Subcutaneous abdominal adipose tissue (tissue), 5 donors: ENCODE data around the gene MPIG6B.

Experiments used
- H3K27ac ChIP-seq: one replicate; pipeline ENCODE4 v1.7.0; 2013; ENCODE audit warnings: low read depth, mild to moderate bottlenecking, inconsistent platforms, low read length, moderate library complexity
- H3K27me3 ChIP-seq, 5 donors: one replicate each; pipeline ENCODE4 v1.7.0; 2013; ENCODE audit warnings: low read length in 5 of 5, inconsistent platforms in 1 of 5; ENCODE audit not compliant: control insufficient read depth in 5 of 5, insufficient read depth in 4 of 5
- H3K36me3 ChIP-seq, 5 donors: one replicate each; pipeline ENCODE4 v1.7.0; 2013; ENCODE audit warnings: low read length in 5 of 5; ENCODE audit not compliant: control insufficient read depth in 5 of 5, insufficient read depth in 5 of 5
- H3K4me1 ChIP-seq, 5 donors: one replicate each; pipeline ENCODE4 v1.7.0; 2013; ENCODE audit warnings: low read length in 5 of 5, mild to moderate bottlenecking in 3 of 5, moderate library complexity in 1 of 5; ENCODE audit not compliant: control insufficient read depth in 5 of 5, insufficient read depth in 5 of 5
- H3K4me3 ChIP-seq, 5 donors: one replicate each; pipeline ENCODE4 v1.7.0; 2013; ENCODE audit warnings: low read length in 5 of 5, low read depth in 1 of 5
- H3K9ac ChIP-seq, 5 donors: one replicate each; pipeline ENCODE4 v1.7.0; 2013; ENCODE audit warnings: low read length in 5 of 5, mild to moderate bottlenecking in 4 of 5, moderate library complexity in 3 of 5
- H3K9me3 ChIP-seq, 5 donors: one replicate each; pipeline ENCODE4 v1.7.0; 2013; ENCODE audit warnings: low read length in 5 of 5; ENCODE audit not compliant: control insufficient read depth in 5 of 5
- donor health status: healthy.
- donor health status: healthy.
- donor health status: healthy.
- donor health status: healthy.
- donor health status: healthy.

Gene MPIG6B

DNA sequence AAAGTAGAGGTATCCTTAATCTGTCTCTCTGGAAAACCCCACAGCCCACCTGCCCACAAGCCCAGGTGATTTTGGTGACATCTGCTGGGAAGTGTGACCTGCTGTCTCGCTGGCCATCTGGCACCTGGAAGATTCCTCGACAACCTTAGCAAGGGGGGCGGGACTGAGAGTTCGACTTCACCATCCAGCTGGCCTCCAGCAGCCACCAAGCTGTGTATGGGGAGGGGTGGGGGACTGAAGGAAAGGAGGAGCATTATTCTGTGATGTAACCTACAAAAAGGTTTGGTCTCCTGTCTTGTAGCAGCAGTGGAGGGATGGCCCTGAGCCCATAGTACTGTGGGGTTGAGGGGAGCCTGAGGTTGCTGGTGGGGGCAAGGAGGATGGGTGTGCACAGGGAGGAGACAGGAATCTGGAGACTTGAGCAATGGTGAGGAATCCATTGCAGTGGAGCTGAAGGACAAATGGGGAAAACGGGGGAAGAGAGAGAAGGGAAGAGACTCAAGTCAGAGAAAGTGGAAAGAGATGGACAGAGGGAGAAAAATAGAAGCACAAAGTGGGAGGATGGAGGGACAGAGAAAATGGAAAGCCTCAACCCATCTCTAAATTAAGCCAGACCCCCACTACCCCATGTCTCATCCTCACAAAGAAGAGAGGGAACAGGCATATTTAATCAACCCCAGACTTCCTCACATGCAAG lies 12.5 kb upstream of the MPIG6B start:
- H3K27ac ChIP-seq: no peak overlapping the region
- no peaks in the 10 kb centered on the region for H3K9me3 ChIP-seq

DNA sequence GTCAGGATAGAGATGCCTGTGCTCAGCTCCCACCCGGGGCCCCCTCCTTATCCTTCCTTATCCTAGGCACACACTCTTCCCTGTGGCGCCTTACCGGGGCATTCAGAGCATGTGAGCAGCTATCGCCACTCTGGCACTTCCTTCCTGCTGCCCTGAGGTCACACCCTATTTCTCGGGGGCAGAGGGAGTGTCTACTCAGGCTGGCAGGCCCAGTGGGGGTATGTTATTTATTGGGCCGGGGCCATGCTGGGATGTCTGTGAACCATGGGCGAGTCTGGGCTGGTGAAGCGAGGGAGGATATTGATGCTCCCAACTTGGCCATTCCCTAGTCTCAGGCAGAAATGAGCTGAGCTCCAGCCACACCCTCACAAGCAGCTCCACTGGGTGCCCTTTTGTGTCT lies 11.9 kb upstream of the MPIG6B start:
- Histone ChIP-seq H3K36me3 (no peaks in the 10 kb centered on the region), H3K9me3 (no peaks in the 10 kb centered on the region), H3K27me3 (peaks cover 0 to 8% (median 4%) of the 10 kb centered on the region in 5 donors), H3K27ac (no peak overlapping the region), H3K4me1 (peaks cover 0 to 9% (median 6%) of the 10 kb centered on the region in 5 donors), H3K4me3 (no peak overlapping the region), H3K9ac (no peak overlapping the region)

More for the DNA sequence above, 12.5 kb upstream of the MPIG6B start:
- peaks cover 0 to 9% (median 6%) of the 10 kb centered on the region in 5 donors for H3K4me1 ChIP-seq
- H3K36me3 ChIP-seq: no peaks in the 10 kb centered on the region
- H3K27me3 ChIP-seq: peaks cover 0 to 8% (median 4%) of the 10 kb centered on the region in 5 donors
- no peak overlapping the region for H3K9ac ChIP-seq
- H3K4me3 ChIP-seq: no peak overlapping the region

DNA sequence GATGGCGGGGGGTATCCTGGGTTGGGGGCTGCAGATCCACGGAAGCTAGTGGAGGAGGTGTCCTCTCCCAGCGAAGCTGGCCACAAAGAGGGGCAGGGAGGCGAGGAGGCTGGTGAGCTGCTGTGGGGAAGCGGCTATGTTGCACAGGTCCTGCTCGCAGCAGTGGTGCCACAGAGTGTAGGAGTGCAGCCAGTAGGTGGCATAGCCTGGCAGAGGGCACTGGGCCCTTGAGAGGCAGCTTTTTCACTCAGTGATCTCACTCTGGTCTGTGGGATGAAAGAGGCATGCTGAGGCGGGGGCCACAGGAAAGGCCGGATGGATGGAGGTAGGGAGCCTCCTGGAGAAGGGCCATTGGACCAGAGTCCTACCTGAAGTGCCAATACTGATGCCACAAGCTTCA lies 10.9 kb upstream of the MPIG6B start:
- Histone ChIP-seq H3K4me1 (peaks cover 0 to 9% (median 6%) of the 10 kb centered on the region in 5 donors), H3K36me3 (no peaks in the 10 kb centered on the region), H3K9me3 (no peaks in the 10 kb centered on the region)

DNA sequence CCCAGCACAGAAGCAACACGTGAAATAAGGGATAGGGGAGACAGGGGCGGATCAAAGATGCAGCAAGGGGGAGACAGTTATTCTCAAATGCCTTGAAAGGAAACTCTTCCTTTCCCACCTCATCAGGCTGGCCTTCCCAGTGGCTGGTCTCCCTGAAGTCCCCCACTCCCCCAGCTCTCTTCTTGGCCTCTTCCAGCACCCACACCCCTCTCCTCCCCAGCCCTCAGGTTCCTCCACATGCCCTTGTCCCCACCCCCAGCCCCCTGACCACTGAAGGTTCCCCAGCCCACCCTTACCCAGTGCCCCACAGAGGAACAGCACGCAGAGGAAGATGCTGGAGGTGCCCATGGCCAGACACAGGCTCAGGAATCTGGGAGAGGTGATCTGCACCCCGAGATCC lies 9.7 kb upstream of the MPIG6B start:
- H3K36me3 ChIP-seq: no peaks in the 10 kb centered on the region
- no peak overlapping the region for H3K9ac ChIP-seq
- H3K4me3 ChIP-seq: no peak overlapping the region
- H3K27me3 ChIP-seq: peaks cover 0 to 8% (median 4%) of the 10 kb centered on the region in 5 donors
- peaks cover 0 to 9% (median 6%) of the 10 kb centered on the region in 5 donors for H3K4me1 ChIP-seq
- H3K9me3 ChIP-seq: no peaks in the 10 kb centered on the region
- no peak overlapping the region for H3K27ac ChIP-seq

More for the DNA sequence above, 10.9 kb upstream of the MPIG6B start:
- Histone ChIP-seq H3K27ac (no peak overlapping the region), H3K9ac (no peak overlapping the region), H3K27me3 (peaks cover 0 to 8% (median 4%) of the 10 kb centered on the region in 5 donors), H3K4me3 (no peak overlapping the region)

DNA sequence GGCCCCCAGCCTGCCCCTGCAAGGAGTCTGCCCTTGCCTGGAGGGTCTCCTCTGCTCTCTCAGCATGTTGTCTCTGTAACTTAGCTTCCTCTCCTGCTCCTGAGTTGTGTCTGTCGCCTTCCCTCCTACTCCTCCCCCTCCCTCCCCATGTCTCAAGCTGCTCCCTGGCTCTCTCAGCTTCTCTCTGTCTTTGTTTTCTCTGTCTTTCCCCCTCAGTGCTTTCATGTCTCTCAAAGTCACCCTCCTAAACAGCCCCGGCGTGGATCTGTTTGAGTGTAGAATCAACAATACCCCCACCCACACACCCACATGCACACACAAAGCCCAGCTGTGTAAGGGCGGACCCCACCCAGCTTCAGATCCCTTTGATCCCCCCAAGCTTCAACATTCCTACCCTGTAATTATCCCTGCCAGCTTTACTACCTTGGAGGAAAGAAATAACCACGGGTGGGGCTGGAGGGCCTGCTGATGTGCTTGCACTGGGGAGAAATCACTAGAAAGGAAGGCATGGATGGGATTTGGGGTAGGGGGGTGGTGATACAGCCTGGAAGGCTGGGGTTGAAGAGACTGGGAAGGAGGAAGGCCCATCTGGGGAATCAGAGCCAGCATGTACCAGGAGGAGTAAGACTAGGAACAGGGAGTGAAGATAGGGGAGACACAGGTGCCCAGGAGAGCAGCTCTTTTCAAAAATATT lies 9.0 kb upstream of the MPIG6B start:
- no peak overlapping the region for H3K9ac ChIP-seq
- H3K9me3 ChIP-seq: no peaks in the 10 kb centered on the region
- H3K4me1 ChIP-seq: peaks cover 0 to 9% (median 6%) of the 10 kb centered on the region in 5 donors
- H3K27me3 ChIP-seq: peaks cover 0 to 8% (median 4%) of the 10 kb centered on the region in 5 donors
- H3K4me3 ChIP-seq: no peak overlapping the region
- H3K36me3 ChIP-seq: no peaks in the 10 kb centered on the region
- H3K27ac ChIP-seq: no peak overlapping the region

DNA sequence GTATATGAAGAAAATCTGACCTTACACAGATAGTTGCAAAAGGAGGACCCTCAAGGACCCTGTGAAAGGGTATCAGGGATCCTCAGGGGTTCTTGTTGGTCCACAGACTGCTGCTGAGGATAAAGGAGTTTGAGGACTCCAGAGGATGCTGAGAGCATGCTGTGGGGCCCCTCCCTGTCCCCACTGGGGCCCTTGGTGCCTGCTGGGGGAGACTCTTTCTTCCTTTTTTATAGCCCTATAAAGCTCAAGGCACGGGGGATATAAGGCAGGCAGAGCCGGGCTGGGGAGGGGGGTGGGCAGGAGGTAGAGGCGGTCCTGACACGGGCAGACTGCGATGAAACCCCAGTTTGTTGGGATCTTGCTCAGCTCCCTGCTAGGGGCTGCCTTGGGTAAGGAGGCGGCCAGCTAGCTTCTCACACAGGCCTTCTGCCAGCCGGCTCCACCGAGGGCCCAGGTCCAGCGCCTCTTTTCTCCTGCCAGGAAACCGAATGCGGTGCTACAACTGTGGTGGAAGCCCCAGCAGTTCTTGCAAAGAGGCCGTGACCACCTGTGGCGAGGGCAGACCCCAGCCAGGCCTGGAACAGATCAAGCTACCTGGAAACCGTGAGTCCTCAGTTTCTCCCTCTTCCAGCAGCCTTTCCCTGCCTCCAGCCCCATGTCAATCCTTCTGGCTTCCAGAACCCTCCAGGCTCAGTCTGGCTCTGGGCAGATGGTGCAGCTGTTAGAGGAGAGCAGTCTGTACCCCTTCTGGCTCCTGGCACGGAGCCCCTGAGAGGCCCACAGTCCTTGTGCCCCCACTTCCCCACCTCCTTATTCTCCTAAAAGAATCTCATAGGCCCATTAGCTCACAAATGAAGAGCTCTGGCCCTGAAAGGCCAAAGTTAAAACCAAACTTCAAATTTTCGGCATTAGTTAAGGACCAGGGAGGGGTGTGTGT lies 7.9 kb upstream of the MPIG6B start, which contains the start of gene LY6G6D:
LY6G6D (plus strand) TSS at position 327 of the 937 bp plus-strand sequence; CDS start at position 335, 8 bp downstream.
- Histone ChIP-seq H3K27me3 (peaks cover 0 to 5% (median 0%) of the 10 kb centered on the region in 5 donors), H3K9me3 (no peaks in the 10 kb centered on the region), H3K4me3 (no peak within 1 kb of the TSS), H3K9ac (no peak within 1 kb of the TSS), H3K4me1 (peaks cover 0 to 9% (median 6%) of the 10 kb centered on the region in 5 donors), H3K36me3 (no peaks in the 10 kb centered on the region), H3K27ac (no peak within 1 kb of the TSS)

DNA sequence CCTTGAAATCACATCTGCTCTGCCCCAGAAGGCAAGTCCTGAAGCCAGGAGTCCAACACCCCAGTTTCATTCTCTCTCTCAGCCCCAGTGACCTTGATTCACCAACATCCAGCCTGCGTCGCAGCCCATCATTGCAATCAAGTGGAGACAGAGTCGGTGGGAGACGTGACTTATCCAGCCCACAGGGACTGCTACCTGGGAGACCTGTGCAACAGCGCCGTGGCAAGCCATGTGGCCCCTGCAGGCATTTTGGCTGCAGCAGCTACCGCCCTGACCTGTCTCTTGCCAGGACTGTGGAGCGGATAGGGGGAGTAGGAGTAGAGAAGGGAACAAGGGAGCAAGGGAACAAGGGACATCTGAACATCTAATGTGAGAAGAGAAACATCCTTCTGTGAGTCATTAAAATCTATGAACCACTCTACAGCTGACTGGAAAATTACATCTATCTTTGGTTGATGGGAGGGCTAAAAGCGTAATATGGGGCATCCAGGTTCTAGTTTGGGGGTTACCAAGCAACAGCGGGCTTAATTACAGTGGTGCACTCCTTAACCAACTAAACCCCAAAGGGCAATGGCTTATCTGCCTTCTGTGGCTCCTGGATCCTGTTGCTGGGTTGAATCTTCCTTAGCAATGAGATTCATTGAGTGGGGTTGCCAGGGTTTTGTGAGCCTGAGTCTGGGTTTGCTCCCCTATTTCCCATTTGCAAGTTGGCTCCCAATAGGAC lies 5.5 kb upstream of the MPIG6B start:
- Histone ChIP-seq H3K27me3 (peaks cover 0 to 3% (median 0%) of the 10 kb centered on the region in 5 donors), H3K9ac (no peak overlapping the region), H3K36me3 (no peaks in the 10 kb centered on the region), H3K4me1 (no peaks in the 10 kb centered on the region), H3K9me3 (no peaks in the 10 kb centered on the region), H3K4me3 (no peak overlapping the region), H3K27ac (no peak overlapping the region)

DNA sequence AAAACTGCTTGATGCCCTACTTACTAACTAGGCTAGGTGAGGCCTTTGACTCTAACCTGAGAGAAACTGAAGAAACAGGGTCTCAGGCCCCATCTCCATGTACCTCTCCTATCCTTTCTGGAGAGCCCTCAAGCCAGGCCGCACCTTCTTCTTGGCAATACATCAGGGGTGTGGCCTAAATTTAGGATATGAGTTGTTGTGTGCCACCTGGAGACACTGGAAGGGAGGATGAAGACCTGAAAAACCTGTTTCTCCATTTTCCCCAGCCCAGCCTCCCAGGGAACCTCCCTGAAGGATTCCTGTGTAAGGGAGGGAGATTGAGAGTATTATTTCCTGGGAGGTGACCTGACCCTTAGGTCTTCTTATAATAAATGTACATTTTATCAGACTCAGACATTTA lies 4.9 kb upstream of the MPIG6B start:
- Histone ChIP-seq H3K9ac (no peak overlapping the region), H3K27ac (no peak overlapping the region), H3K4me3 (no peak overlapping the region), H3K27me3 (peaks cover 0 to 3% (median 0%) of the 10 kb centered on the region in 5 donors), H3K36me3 (no peaks in the 10 kb centered on the region), H3K9me3 (no peaks in the 10 kb centered on the region), H3K4me1 (no peaks in the 10 kb centered on the region)

DNA sequence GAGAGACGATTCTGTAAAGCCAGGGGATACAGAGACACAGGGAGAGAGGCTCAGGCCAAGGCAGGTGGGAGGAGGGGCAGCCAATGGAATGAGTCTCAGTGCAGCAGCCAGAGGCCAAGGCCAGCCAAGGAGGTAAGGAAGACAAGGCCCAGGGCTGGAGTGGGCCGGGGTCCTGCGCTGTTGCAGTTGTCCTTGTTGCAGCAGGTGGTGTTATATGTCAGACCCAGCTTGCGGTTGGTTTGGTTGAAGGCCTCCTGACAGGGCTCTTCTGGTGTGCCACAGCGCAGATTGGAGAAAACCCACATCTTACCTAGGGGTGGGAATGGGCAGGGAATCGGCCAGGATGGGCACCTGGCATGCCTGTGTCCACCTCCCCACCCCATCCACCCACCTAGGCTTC lies 4.2 kb upstream of the MPIG6B start:
- Histone ChIP-seq H3K9me3 (no peaks in the 10 kb centered on the region), H3K36me3 (peaks cover 0 to under 1% (median 0%) of the 10 kb centered on the region in 5 donors), H3K4me3 (no peak overlapping the region), H3K9ac (no peak overlapping the region), H3K4me1 (no peaks in the 10 kb centered on the region), H3K27ac (no peak overlapping the region), H3K27me3 (peaks cover 0 to 1% (median 0%) of the 10 kb centered on the region in 5 donors)
